Measurements from ENCODE around the gene CHST9.
"Not testable (repeated sequence)": the region's sequence is repeated elsewhere in the genome, so short reads cannot be mapped to it uniquely, and the experiment has no call there.

CHST9 gene

GRCh38 chr18:27175914-27176313 lies 9.2 kb downstream of the CHST9 start:
- CTCF ChIA-PET, result no interaction called here
- TF ChIP-seq ZNF384 (IDR thresholded peaks at IDR 0.05), result no peak
- TF ChIP-seq SUZ12 (IDR thresholded peaks at IDR 0.05), result no peak
- TF ChIP-seq FOXK2 (IDR thresholded peaks at IDR 0.05), result no peak
- no peak for TF ChIP-seq FOXM1 (IDR thresholded peaks at IDR 0.05; ENCODE audit: borderline replicate concordance)
- DNase-seq (ENCODE audit: extremely low spot score), result no peak
- POLR2A ChIA-PET, result no interaction called here

DNA sequence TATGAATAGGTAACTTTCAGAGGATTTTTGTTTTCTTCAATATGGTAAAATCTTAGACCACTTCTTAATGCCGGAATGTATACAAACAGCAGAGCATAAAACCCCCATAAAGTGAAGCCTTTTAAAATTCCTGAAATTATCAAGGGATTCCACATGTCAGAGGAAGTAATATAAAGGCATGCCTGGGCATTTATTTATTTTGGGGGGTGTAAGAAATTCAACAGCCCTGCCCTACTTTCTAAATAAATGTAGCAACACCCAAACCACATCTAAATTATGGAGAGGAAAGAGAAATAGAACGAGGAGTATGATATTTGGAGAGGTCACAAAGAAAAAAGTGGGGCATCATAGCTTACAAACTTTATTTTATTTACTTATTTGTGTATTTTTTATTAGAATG lies 9.9 kb downstream of the CHST9 start:
- TF ChIP-seq LEF1 (IDR thresholded peaks at IDR 0.05; ENCODE audit: borderline replicate concordance) (no peak), PKNOX1 (IDR thresholded peaks at IDR 0.05) (no peak)

GRCh38 chr18:27171993-27172392 lies 13.1 kb downstream of the CHST9 start:
- no peak for TF ChIP-seq HDGF (IDR thresholded peaks at IDR 0.05; ENCODE audit: borderline replicate concordance)
- TF ChIP-seq FOXA1 (IDR thresholded peaks at IDR 0.05), result no peak
- TF ChIP-seq L3MBTL2 (conservative IDR thresholded peaks at IDR 0.05), result no peak
- no peak for TF ChIP-seq ARNT (IDR thresholded peaks at IDR 0.05)
- TF ChIP-seq TARDBP (IDR thresholded peaks at IDR 0.05), result no peak
- no peak for TF ChIP-seq SP1 (IDR thresholded peaks at IDR 0.05)
- TF ChIP-seq FOXM1 (IDR thresholded peaks at IDR 0.05; ENCODE audit: borderline replicate concordance), result no peak
- TF ChIP-seq NFRKB (IDR thresholded peaks at IDR 0.05), result no peak
- no peak for TF ChIP-seq LEF1 (IDR thresholded peaks at IDR 0.05; ENCODE audit: borderline replicate concordance)
- TF ChIP-seq PKNOX1 (IDR thresholded peaks at IDR 0.05), result no peak
- TF ChIP-seq BHLHE40 (IDR thresholded peaks at IDR 0.05; ENCODE audit: borderline replicate concordance), result no peak
- TF ChIP-seq ZNF384 (IDR thresholded peaks at IDR 0.05), result no peak
- no peak for TF ChIP-seq FOXK2 (IDR thresholded peaks at IDR 0.05)
- TF ChIP-seq ELF4 (IDR thresholded peaks at IDR 0.05), result no peak
- no peak for TF ChIP-seq SUZ12 (IDR thresholded peaks at IDR 0.05)
- no peak for TF ChIP-seq CTBP1 (IDR thresholded peaks at IDR 0.05; ENCODE audit: borderline replicate concordance)
- no peak for DNase-seq (ENCODE audit: extremely low spot score)
- CTCF ChIA-PET, result no interaction called here
- POLR2A ChIA-PET, result no interaction called here

More for the DNA sequence above, 9.9 kb downstream of the CHST9 start:
- POLR2A ChIA-PET, result no interaction called here
- DNase-seq (ENCODE audit: extremely low spot score), result no peak
- CTCF ChIA-PET, result no interaction called here

DNA sequence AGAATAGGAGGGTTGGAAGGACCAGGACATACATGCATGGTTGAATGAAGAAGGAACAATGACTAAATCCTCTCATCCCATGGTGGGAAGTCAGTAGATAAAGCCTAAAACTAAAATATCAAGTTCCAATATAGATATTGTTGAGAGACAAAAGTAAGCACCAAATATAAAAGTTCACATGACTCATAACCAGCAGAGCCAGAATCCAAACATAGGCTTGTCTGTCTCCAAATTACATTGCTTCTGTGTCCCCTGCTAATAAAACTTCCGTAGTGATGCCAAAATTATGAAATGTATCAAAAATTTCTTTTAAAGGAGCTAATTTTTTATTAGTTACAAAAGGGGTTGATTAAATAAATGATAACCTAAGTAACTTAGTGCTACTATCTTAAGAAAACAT lies 19.7 kb downstream of the CHST9 start:
- CTCF ChIA-PET, result interaction anchor here (0.8 kb wide), 1 partner anchor 585 kb away, joined by 3 read pairs; no protein-coding TSS in a partner anchor
- no peak for TF ChIP-seq ELF4 (IDR thresholded peaks at IDR 0.05)
- no peak for TF ChIP-seq LEF1 (IDR thresholded peaks at IDR 0.05; ENCODE audit: borderline replicate concordance)
- no peak for TF ChIP-seq ZNF384 (IDR thresholded peaks at IDR 0.05)
- TF ChIP-seq SP1 (IDR thresholded peaks at IDR 0.05), result no peak
- POLR2A ChIA-PET, result no interaction called here
- no peak for DNase-seq (ENCODE audit: extremely low spot score)

DNA sequence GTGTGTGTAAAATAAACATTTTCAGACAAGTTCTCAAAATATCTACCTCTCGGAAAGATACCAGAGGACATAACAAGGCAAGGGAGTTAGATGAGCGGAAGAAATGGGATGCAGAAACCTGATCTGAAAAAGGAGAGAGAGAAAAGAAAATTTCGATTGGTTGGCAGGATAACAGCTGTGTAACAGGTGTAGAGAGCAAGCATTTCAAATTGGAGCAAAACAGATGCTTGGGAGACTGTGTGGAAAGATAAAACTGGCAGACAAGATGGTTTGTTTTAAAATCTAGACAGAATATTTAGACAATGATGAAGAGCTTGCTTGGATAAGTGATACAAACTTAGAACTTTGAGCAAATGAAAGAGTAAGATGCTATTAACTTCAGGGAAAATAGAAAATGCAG lies 20.2 kb downstream of the CHST9 start:
- ChIA-PET POLR2A (no interaction called here), CTCF (no interaction called here)
- TF ChIP-seq FOXA1 (IDR thresholded peaks at IDR 0.05) (no peak), PKNOX1 (IDR thresholded peaks at IDR 0.05) (no peak), LEF1 (IDR thresholded peaks at IDR 0.05; ENCODE audit: borderline replicate concordance) (no peak), HDGF (IDR thresholded peaks at IDR 0.05; ENCODE audit: borderline replicate concordance) (no peak), FOXK2 (IDR thresholded peaks at IDR 0.05) (no peak), CTBP1 (IDR thresholded peaks at IDR 0.05; ENCODE audit: borderline replicate concordance) (no peak), TARDBP (IDR thresholded peaks at IDR 0.05) (no peak), FOXM1 (IDR thresholded peaks at IDR 0.05; ENCODE audit: borderline replicate concordance) (no peak), ELF4 (IDR thresholded peaks at IDR 0.05) (no peak), BHLHE40 (IDR thresholded peaks at IDR 0.05; ENCODE audit: borderline replicate concordance) (no peak), ZNF384 (IDR thresholded peaks at IDR 0.05) (no peak), SP1 (IDR thresholded peaks at IDR 0.05) (no peak), NFRKB (IDR thresholded peaks at IDR 0.05) (no peak), SUZ12 (IDR thresholded peaks at IDR 0.05) (no peak), L3MBTL2 (conservative IDR thresholded peaks at IDR 0.05) (no peak), ARNT (IDR thresholded peaks at IDR 0.05) (no peak)

DNA sequence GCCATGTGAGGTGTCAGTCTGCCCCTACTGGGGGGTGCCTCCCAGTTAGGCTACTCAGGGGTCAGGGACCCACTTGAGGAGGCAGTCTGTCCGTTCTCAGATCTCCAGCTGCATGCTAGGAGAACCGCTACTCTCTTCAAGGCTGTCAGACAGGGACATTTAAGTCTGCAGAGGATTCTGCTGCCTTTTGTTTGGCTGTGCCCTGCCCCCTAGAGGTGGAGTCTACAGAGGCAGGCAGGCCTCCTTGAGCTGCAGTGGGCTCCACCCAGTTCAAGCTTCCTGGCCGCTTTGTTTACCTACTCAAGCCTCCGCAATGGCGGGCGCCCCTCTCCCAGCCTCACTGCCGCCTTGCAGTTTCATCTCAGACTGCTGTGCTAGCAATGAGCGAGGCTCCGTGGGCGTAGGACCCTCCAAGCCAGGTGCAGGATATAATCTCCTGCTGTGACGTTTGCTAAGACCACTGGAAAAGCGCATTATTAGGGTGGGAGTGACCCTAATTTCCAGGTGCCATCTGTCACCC lies 21.9 kb downstream of the CHST9 start:
- DNase-seq (ENCODE audit: extremely low spot score); POLR2A ChIA-PET; CTCF ChIA-PET: not testable (repeated sequence)

More for the DNA sequence above, 20.2 kb downstream of the CHST9 start:
- DNase-seq (ENCODE audit: extremely low spot score), result no peak

- DNase-seq (ENCODE audit: extremely low spot score); POLR2A ChIA-PET; CTCF ChIA-PET: not testable (repeated sequence)
These were observed 35.9 kb downstream of the CHST9 start for GRCh38 chr18:27149240-27149639.

DNA sequence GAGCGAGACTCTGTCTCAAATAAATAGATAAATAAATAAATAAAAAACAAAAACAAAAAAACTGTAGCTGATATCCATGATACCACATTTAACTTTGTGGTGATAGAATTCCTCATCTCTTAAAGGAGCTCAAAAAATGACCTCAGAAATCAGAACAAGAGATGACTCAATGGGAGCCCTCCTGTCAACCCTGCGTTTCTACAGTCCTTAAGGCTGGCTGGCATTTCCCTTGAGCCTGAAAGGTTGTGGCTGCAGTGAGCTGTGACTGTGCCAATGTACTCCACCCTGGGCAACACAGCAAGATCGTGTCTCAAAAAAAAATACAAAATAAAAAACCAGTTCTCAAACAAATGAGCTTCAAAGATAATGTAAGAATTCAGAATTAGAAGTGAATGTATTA lies 40.4 kb downstream of the CHST9 start:
- no peak for TF ChIP-seq ARNT (IDR thresholded peaks at IDR 0.05)
- TF ChIP-seq LEF1 (IDR thresholded peaks at IDR 0.05; ENCODE audit: borderline replicate concordance), result no peak
- no peak for TF ChIP-seq ELF4 (IDR thresholded peaks at IDR 0.05)
- no peak for TF ChIP-seq TARDBP (IDR thresholded peaks at IDR 0.05)
- no peak for TF ChIP-seq BHLHE40 (IDR thresholded peaks at IDR 0.05; ENCODE audit: borderline replicate concordance)
- no peak for TF ChIP-seq FOXA1 (IDR thresholded peaks at IDR 0.05)
- TF ChIP-seq HDGF (IDR thresholded peaks at IDR 0.05; ENCODE audit: borderline replicate concordance), result no peak
- TF ChIP-seq FOXM1 (IDR thresholded peaks at IDR 0.05; ENCODE audit: borderline replicate concordance), result no peak
- no peak for TF ChIP-seq CTBP1 (IDR thresholded peaks at IDR 0.05; ENCODE audit: borderline replicate concordance)
- TF ChIP-seq ZNF384 (IDR thresholded peaks at IDR 0.05), result no peak
- TF ChIP-seq SUZ12 (IDR thresholded peaks at IDR 0.05), result no peak
- no peak for TF ChIP-seq L3MBTL2 (conservative IDR thresholded peaks at IDR 0.05)
- no peak for TF ChIP-seq PKNOX1 (IDR thresholded peaks at IDR 0.05)
- no peak for TF ChIP-seq FOXK2 (IDR thresholded peaks at IDR 0.05)
- no peak for TF ChIP-seq SP1 (IDR thresholded peaks at IDR 0.05)
- TF ChIP-seq NFRKB (IDR thresholded peaks at IDR 0.05), result no peak
- no peak for DNase-seq (ENCODE audit: extremely low spot score)
- ChIA-PET POLR2A (no interaction called here), CTCF (interaction anchor here (0.6 kb wide), 2 partner anchors 237 to 398 kb away, joined by 3 read pairs; no protein-coding TSS in a partner anchor)

Data from HEK293T (cell line).